Thoracic aorta (tissue), 2 donors: ENCODE data around the gene CCDC141. TPM values are rescaled to one million over a fixed set of nuclear protein-coding genes. Genes with fewer than 3 reads are reported as not detected.

Experiments used
- ATAC-seq: fragments of 150-250 bp; one replicate; pipeline ENCODE4 v1.8.0; 2017; ENCODE audit warnings: low read depth; ENCODE audit not compliant: insufficient number of reproducible peaks, low FRiP score
- DNase-seq: peaks from one replicate; pipeline ENCODE4 v3.0.0-alpha.2; 2020; ENCODE audit warnings: low spot score
- H3K27ac ChIP-seq, 2 donors: fragments of 200-600 bp; sonication (generic); 1 replicate in 1 of 2; 2 replicates in 1 of 2; pipeline ENCODE4 v1.5.1; 2016; ENCODE audit warnings: mild to moderate bottlenecking in 2 of 2, moderate library complexity in 2 of 2
- H3K27me3 ChIP-seq: fragments of 200-600 bp; sonication (generic); replicated peaks from 2 replicates; pipeline ENCODE4 v1.6.0; 2016; ENCODE audit warnings: mild to moderate bottlenecking; ENCODE audit not compliant: insufficient read depth
- H3K36me3 ChIP-seq: fragments of 200-600 bp; sonication (generic); one replicate; pipeline ENCODE4 v1.5.1; 2016
- H3K4me1 ChIP-seq, 2 donors: fragments of 200-600 bp; sonication (generic); 1 replicate in 1 of 2; 2 replicates in 1 of 2; pipeline versions ENCODE4 v1.5.1 to v1.6.0; 2016; ENCODE audit warnings: low read depth in 2 of 2, mild to moderate bottlenecking in 1 of 2; ENCODE audit not compliant: control insufficient read depth in 1 of 2
- H3K4me3 ChIP-seq: fragments of 200-600 bp; sonication (generic); 2 replicates; pipeline ENCODE4 v1.5.1; 2016; ENCODE audit warnings: mild to moderate bottlenecking
- H3K9me3 ChIP-seq: fragments of 200-600 bp; sonication (generic); 2 replicates; pipeline ENCODE4 v1.5.1; 2016
- total RNA-seq, 2 donors: library from RNA; depleted of rRNA; stranded (reverse); fragments of >200 nt; gene quantifications; one replicate each; pipeline versions ENCODE4 v1.1.0 to v1.2.3, GENCODE V29; 2016
- TF ChIP-seq, protein P1 (sequence below): fragments of 200-600 bp; sonication (generic); IDR thresholded peaks from one replicate; pipeline ENCODE4 v1.5.1; 2019; ENCODE audit warnings: antibody characterized with exemption

The CCDC141 gene
- total RNA-seq, 2 donors from 2014 or later = 2.4 to 4.8 TPM

GRCh38 chr2:178884440-178884839 lies 165.5 kb downstream of the CCDC141 start:
- TF ChIP-seq, protein P1, sequence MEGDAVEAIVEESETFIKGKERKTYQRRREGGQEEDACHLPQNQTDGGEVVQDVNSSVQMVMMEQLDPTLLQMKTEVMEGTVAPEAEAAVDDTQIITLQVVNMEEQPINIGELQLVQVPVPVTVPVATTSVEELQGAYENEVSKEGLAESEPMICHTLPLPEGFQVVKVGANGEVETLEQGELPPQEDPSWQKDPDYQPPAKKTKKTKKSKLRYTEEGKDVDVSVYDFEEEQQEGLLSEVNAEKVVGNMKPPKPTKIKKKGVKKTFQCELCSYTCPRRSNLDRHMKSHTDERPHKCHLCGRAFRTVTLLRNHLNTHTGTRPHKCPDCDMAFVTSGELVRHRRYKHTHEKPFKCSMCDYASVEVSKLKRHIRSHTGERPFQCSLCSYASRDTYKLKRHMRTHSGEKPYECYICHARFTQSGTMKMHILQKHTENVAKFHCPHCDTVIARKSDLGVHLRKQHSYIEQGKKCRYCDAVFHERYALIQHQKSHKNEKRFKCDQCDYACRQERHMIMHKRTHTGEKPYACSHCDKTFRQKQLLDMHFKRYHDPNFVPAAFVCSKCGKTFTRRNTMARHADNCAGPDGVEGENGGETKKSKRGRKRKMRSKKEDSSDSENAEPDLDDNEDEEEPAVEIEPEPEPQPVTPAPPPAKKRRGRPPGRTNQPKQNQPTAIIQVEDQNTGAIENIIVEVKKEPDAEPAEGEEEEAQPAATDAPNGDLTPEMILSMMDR = no peak
- Histone ChIP-seq H3K4me3 (no peak overlapping the region), H3K9me3 (no peaks in the 10 kb centered on the region), H3K4me1 (peaks cover 7 to 13% of the 10 kb centered on the region in 2 donors), H3K27me3 (no peaks in the 10 kb centered on the region), H3K27ac (no peak overlapping the region), H3K36me3 (no peaks in the 10 kb centered on the region)
- ATAC-seq = no peak
- no peak for DNase-seq

GRCh38 chr2:178882666-178883440 lies 167.1 kb downstream of the CCDC141 start:
- H3K4me3 ChIP-seq = peak overlapping the region; percentile 25
- TF ChIP-seq, protein P1 = no peak
- no peak for DNase-seq
- ATAC-seq = no peak
- H3K4me1 ChIP-seq = peaks cover 7 to 14% of the 10 kb centered on the region in 2 donors
- H3K27ac ChIP-seq = peak overlapping the region in 1 of 2 donors; percentile 56
- no peaks in the 10 kb centered on the region for H3K9me3 ChIP-seq
- no peaks in the 10 kb centered on the region for H3K36me3 ChIP-seq
- no peaks in the 10 kb centered on the region for H3K27me3 ChIP-seq

DNA sequence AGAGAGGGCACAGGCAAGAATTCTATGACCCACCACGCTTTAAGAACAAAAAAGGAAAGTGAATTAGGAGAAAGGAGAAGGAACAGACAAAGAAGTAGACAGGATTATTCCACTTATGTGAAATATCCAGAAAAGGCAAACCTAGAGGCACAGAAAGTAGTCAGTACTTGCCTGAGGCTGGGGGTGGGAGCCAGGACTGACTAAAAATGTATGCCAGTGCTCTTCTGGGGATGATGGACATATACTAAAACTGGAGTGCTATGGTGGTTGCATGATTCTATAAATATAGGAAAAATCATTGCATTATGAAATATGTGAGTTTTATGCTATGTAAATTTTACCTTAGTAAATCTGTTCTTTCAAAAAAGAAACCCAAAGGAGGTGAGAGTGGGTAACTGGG lies 168.9 kb downstream of the CCDC141 start:
- Histone ChIP-seq H3K4me1 (peaks cover 7 to 30% of the 10 kb centered on the region in 2 donors), H3K27me3 (no peaks in the 10 kb centered on the region), H3K36me3 (no peaks in the 10 kb centered on the region), H3K27ac (no peak overlapping the region), H3K9me3 (no peaks in the 10 kb centered on the region), H3K4me3 (no peak overlapping the region)
- ATAC-seq = no peak
- DNase-seq = no peak
- TF ChIP-seq, protein P1 = no peak

- Histone ChIP-seq H3K36me3 (no peaks in the 10 kb centered on the region), H3K27ac (no peak overlapping the region), H3K4me1 (peaks cover 8 to 34% of the 10 kb centered on the region in 2 donors), H3K9me3 (no peaks in the 10 kb centered on the region), H3K27me3 (no peaks in the 10 kb centered on the region), H3K4me3 (no peak overlapping the region)
- ATAC-seq (no peak), DNase-seq (no peak)
- TF ChIP-seq, protein P1 = no peak
Observed at GRCh38 chr2:178880257-178880656, 169.7 kb downstream of the CCDC141 start.

DNA sequence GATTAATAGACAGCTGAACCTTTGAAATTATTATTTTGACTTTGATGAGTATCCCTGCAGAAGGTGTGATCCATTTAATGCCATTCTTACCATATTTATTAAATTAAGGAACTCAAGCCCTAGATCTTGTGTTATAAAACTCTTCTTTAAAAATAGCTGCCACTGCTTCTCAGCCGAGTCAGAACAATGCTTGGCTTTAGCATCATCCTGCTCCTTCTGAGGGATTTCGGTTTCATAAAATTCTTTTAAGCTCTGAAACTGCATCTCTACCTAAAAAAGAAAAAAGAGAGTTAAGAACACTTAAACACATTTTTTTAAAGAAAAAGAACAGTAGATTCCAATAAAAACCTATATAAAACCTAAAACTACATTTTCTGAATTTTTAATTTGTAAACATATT lies 172.1 kb downstream of the CCDC141 start:
- Histone ChIP-seq H3K4me3 (no peak overlapping the region), H3K4me1 (peaks cover 11 to 42% of the 10 kb centered on the region in 2 donors), H3K27ac (peak overlapping the region; percentile 41 to 51), H3K27me3 (no peaks in the 10 kb centered on the region), H3K9me3 (no peaks in the 10 kb centered on the region), H3K36me3 (no peaks in the 10 kb centered on the region)
- DNase-seq = no peak
- TF ChIP-seq, protein P1 = no peak
- no peak for ATAC-seq
